ENCODE measurements around the gene DNAAF5. TPM values are rescaled to one million over a fixed set of nuclear protein-coding genes. Genes with fewer than 3 reads are reported as not detected.
"Not testable (repeated sequence)": the region's sequence is repeated elsewhere in the genome, so short reads cannot be mapped to it uniquely, and the experiment has no call there.

DNAAF5 gene
- total RNA-seq, 1 experiment from 2014 or later = 51.2 TPM

DNA sequence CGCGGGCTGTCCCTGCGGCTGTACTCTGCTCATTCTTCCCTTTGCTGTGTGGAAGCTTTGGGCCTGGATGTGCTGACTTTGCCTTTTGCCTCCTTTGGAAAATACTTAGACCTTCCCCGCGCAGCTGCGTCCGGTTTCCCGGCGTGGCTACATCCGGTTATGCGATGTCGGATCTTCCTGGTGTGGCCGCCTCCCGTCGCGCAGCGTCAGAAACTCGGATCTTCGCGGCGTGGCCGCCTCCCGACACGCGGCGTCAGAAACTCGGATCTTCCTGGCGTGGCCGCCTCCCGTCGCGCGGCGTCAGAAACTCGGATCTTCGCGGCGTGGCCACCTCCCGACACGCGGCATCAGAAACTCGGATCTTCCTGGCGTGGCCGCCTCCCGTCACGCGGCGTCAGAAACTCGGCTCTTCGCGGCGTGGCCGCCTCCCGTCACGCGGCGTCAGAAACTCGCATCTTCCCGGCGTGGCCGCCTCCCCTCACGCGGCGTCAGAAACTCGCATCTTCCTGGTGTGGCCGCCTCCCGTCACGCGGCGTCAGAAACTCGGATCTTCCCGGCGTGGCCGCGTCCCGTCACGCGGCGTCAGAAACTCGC is 55.5 kb downstream of the DNAAF5 start:
- no peak for DNase-seq (ENCODE audit: low spot score)

DNA sequence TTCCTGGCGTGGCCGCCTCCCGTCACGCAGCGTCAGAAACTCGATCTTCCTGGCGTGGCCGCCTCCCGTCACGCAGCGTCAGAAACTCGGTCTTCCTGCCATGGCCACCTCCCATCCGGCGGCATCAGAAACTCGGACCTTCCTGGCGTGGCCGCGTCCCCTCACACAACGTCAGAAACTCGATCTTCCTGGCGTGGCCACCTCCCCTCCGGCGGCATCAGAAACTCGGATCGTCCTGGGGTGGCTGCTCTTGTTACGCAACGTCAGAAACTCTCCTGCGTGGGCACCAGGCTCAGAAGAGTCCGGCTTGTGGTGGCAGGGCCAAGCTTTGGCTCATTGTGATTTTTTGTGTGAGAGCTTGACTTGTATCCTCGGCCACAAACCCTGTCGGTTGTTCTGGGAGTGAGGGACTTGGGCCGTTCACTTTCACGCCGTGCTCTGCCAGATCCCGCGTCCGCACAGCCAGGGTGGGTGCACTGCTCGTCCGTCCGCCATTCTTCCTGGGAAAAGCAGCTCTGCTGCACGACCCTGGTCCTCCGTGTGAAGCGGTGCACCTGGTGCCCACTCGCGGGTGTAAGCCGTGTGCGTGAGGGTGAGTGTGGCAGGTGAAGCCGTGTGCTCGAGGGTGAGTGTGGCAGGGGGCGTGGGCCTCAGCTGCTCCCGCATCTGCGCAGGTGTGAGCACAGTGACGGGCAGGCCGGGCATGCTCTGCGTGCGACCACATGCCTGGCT is 56.4 kb downstream of the DNAAF5 start:
- no peak for DNase-seq (ENCODE audit: low spot score)

DNA sequence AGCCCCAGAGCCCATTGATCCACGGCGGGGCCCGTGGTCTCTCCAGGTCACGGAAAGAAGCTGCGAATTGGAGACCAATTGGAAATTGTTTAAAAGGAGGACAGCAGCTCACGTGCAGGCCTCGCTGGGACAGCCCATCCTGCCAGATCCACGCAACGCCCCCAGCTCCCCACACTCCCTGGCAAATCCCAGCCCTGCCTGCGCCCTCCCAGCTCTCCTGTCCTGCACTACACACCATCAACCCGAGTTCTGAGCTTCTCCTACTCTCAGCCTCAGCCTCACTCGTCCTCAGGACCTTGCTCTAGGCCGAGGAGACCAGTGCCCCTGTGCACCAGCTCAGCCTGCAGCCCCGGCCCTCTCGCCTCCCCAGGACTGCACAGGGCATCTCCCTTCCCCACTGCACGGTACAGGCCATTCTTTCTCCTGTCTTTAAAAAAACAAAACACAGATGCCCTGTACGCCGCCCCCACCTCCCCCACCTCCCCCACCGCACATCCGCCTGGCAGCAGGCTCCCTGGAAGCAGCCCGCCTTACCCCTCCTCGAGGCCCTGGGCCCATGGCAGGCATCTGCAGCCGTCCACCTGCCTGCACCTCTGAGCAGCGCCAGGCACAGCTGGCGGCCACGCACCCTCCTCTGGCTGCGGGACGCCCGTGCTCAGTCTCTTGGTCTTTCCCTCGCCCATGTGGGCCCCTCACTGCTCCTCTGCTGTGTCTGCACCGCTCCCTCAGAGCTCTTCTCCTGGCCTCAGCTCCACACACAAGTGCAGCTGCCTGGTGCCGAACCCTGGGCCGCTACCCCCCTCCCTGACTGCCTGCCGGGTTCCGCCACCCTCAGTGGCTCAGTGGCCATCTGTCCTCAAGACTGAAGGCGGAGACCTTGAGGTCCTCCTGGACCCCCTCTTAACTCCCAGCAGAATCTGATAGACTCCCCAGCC is 57.3 kb downstream of the DNAAF5 start:
- no peak for DNase-seq (ENCODE audit: low spot score)

DNA sequence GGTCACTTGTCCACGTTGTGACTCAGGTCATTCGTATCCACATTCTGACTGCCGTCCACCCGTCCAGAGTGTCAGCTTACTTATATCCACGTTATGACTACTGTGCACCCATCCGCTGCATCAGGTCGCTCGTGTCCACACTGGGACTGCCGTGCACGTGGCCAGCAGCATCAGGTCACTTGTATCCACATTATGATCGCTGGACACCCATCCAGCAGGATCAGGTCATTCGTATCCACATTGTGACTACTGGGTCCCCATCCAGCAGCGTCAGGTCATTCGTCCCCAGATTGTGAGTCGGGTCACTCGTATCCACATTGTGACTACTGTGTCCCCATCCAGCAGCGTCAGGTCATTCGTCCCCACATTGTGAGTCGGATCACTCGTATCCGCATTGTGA is 58.5 kb downstream of the DNAAF5 start:
- no peak for DNase-seq (ENCODE audit: low spot score)

DNA sequence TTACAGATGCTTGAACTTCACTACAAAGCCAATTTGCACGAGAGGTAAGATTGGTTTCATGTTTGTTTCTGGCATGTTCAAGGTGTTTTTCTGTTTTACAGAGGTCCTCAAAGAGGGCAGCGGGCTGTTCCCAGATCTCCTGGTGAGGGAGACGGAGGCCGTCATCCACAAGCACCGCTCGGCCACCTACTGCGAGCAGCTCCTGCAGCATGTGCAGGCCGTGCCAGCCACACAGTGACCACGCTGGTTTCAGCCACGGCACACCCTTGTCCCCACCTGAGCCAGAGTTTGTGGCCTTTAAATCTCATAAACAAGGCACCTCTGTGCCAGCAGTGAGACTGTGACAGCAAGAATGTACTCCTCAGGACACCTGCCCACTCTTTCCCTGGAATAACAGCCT is 58.9 kb downstream of the DNAAF5 start:
- DNase-seq (ENCODE audit: low spot score) = no peak

DNA sequence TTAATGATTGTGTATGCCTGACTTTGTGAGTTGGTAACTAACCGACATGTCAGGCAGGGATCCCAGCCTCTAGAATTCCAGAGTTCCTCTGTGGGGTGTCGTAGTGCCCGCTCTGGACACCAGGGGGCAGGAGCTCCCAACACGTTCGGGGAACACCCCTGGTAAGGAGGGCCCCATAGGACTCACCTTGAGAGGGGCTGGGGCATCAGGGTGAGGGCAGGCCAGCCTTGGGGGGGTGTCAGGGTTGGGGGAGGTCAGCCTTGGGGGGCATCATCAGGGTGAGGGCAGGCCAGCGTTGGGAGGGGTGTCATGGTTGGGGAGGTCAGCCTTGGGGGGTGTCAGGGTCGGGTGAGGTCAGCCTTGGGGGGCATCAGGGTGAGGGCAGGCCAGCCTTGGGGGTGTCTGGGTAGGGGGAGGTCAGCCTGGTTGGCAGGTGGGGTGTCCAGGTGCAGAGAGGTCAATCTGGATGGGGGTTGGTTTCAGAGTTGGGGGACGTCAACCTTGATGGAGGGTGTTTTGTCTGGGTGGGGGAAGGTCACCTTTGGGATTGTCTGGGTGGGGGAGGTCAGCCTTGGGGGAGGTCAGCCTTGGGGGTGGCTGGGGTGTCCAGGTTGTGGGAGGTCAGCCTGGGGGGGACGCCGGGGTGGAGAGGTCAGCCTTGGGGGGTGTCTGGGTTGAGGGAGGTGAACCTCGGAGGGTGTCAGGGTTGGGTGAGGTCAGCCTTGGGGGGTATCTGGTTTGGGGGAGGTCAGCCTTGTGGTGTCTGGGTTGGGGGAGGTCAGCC is 60.2 kb downstream of the DNAAF5 start:
- DNase-seq (ENCODE audit: low spot score) = peak; percentile 63

DNA sequence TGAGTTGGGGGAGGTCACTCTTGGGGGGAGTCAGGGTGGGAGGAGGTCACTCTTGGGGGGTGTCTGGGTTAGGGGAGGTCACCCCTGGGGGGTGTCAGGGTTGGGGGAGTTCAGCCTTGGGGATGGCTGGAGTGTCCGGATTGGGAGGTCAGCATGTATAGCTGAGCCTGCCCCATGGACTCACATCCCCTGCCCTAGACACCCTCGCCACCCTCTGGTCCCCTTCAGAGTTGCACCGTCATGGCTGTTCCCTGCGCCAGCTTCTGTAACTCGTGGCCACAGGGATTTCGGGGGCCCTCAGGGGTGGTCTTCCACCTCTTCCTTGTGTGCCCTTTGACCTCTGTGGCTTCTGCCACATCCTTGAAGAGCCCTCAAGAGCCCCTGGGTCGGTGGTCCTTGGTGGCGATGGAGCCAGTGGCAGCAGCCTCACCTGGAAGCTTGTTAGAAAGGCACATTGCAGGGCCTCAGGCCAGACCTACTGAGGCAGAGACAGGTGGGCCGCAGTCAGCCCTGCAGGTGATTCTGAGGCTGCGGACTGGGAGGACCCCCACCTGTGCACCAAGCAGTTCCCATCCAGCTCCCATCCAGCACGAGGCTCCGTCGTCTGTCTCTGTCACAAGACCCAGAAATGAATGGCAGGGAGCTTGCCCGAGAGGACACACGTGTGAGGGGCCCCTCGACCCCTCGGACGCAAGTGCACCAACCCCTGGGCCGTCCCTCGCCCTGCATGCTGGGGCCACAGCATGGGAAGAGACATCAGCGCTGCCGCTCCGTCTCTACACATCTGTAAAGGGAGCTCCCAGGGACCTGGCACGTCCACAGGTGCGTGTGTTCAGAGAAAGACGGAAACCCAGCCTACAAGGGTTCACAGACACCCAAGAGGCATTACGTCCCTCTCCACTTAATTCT is 61.1 kb downstream of the DNAAF5 start:
- no peak for DNase-seq (ENCODE audit: low spot score)

DNA sequence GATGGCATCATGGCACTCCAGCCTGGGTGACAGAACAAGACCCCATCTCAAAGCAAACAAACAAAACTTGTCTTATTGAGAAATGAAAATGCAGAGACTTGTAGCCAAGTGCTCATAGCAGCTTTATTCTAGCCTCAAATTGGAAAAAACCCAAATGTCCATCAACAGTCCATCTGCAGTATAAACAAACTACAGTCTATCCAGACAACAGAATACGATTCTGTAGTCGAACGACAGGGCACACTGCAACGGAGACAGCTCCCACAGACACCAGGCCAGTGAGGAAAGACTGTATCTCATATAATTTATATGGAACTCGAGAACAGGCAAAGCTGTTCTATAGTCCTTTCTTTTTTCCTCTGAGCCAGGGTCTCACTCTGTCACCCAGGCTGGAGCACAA is 65.0 kb downstream of the DNAAF5 start:
- no peak for DNase-seq (ENCODE audit: low spot score)

DNA sequence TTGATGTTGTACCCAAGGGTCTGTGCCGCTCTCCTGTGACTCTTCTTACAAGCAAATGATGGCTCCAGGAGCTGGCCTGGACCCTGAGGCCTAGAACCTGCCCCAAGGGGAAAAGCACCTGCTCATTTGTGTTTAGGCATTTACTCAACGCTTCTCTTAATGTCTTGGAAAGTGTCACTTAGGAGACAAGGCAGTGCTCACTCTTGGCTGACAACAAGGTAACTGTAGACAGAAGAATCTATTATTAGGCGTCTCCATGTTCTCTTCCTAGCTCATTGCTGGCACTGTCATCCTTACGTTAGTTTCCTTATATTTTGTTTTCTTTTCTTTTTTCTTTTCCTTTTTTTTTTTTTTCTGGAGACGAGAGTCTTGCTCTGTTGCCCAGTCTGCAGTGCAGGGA is 67.7 kb downstream of the DNAAF5 start:
- no peak for DNase-seq (ENCODE audit: low spot score)

DNA sequence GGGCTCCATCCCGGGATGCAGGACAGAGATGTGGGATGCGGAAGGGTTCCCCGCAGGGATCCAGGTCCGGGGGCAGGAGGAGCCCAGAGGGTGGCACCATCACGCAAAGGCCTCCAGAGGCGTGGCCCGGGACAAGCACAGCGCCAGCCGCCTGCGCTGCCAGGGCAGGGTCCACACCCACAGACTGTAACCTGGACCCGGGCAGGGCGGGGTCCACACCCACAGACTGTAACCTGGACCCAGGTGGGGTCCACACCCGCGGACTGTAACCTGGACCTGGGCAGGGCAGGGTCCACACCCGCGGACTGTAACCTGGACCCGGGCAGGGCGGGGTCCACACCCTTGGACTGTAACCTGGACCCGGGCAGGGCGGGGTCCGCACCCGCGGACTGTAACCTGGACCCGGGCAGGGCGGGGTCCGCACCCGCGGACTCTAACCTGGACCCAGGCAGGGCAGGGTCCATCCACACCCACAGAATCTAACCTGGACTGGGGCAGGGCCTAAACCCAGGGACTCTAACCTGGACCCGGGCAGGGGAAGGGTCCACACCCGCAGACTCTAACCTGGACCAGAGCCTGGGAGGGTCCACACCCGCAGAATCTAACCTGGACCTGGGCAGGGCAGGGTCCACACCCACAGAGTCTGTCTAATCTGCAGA is 68.3 kb downstream of the DNAAF5 start:
- no peak for DNase-seq (ENCODE audit: low spot score)

DNA sequence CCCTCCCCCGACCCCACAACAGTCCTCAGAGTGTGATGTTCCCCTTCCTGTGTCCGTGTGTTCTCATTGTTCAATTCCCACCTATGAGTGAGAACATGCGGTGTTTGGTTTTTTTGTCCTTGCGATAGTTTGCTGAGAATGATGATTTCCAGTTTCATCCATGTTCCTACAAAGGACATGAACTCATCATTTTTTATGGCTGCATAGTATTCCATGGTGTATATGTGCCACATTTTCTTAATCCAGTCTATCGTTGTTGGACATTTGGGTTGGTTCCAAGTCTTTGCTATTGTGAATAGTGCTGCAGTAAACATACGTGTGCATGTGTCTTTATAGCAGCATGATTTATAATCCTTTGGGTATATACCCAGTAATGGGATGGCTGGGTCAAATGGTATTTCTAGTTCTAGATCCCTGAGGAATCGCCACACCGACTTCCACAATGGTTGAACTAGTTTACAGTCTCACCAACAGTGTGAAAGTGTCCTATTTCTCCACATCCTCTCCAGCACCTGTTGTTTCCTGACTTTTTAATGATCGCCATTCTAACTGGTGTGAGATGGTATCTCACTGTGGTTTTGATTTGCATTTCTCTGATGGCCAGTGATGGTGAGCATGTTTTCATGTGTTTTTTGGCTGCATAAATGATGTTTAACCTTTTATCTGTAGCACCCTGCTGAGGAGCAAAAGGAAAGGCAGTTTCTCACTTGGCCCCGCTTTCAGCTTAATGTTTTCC is 70.1 kb downstream of the DNAAF5 start:
- not testable (repeated sequence) for DNase-seq (ENCODE audit: low spot score)

DNA sequence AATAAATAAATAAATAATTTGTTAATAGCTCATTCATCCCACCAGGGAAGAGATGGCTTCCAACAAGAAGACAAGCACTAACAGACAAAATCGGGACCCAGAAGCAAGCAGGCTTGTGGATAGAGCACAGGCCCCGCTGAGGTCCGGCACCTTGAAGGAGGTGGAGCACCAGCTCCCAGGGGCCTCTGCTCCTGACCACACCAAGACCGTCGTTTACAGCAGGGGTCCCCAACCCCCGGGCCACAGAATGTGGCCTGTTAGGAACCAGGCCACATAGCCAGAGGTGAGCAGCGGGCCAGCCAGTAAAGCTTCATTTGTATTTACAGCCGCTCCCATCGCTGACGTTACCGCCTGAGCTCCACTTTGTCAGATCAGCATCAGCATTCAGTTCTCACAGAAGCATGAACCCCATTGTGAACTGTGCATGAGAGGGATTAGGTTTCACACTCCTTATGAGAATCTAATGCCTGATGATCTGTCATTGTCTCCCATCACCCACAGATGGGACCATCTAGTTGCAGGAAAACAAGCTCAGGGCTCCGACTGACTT is 72.5 kb downstream of the DNAAF5 start:
- DNase-seq (ENCODE audit: low spot score) = no peak

DNA sequence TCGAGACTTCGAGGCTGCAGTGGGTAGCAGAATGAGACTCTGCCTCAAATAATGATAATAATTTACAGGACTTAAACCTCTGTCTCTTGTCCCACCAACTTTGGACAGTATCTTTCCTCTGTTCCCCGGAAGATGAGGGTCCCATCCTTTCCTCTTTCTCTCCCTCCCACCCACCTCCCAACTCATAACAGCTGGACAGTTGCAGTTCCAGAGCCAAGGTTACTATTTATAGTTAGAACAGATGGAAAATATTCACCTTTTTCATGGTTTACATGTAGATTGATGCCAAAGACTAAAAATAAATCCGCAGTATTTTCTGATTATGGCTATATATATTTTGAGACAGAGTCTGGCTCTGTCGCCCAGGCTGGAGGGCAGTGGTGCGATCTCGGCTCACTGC is 74.2 kb downstream of the DNAAF5 start:
- no peak for DNase-seq (ENCODE audit: low spot score)

DNA sequence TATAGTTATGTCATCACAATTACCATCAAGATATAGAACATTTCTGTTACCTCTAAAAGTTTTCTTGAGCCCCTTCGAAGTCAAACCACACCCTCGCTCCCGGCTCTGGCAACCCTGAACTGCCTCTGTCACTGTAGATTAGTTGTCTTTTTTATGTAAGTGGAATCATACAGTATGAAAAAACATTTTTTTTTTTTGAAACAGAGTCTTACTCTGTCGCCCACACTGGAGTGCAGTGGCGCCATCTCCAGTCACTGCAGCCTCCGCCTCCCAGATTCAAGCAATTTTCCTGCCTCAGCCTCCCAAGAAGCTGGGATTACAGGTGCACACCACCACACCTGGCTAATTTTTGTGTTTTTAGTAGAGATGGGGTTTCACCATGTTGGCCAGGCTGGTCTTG is 74.9 kb downstream of the DNAAF5 start:
- DNase-seq (ENCODE audit: low spot score) = not testable (repeated sequence)

DNA sequence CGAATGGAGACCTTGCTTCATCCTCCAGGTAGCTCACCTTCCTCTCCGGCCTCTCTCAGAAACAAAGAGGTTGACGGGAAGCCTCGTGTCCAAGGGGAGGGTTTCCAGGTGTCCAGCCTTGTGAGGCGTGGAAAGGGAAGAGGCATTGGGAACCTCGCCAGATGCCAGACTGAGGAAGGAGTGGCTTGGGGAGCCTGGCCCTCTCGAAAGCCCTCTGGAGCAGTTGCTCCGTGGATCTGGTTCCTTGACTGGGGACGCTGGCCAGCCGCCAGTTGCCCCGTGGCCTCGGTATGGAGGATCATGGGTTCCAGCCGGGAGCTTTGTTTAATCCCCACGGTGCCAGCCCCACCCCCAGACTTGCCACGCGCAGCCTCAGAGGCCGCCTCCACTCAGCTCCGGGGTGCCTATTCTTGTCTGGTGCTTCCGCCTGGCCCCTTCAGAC is 75.5 kb downstream of the DNAAF5 start:
- DNase-seq (ENCODE audit: low spot score) = no peak

DNA sequence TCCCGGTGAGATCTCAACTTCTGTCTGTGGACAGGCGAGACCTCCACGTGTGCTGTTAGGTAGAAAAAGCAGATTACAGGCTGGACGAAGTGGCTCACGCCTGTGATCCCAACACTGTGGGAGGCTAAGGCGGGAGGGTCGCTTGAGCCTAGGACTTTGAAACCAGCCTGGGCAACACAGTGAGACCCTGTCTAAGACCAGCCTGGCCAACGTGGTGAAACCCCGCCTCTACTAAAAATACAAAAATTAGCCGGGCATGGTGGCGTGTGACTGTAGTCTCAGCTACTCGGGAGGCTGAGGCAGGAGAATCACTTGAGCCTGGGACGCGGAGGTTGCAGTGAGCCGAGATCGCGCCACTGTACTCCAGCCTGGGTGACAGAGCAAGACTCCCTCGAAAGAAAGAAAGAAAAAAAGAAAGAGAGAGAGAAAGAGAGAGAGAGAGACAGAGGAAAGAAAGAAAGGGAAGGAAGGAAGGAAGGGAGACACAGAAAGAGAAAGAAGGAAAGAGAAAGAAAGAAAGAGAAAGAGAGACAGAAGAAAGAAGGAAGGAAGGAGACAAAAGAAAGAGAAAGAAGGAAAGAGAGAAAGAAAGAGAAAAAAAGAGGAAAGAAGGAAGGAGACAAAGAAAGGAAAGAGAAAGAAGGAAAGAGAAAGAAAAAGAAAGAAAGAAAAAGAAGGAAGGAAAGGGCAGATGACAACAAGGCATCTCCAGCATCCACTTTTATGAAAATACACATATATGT is 76.2 kb downstream of the DNAAF5 start:
- DNase-seq (ENCODE audit: low spot score) = no peak

DNA sequence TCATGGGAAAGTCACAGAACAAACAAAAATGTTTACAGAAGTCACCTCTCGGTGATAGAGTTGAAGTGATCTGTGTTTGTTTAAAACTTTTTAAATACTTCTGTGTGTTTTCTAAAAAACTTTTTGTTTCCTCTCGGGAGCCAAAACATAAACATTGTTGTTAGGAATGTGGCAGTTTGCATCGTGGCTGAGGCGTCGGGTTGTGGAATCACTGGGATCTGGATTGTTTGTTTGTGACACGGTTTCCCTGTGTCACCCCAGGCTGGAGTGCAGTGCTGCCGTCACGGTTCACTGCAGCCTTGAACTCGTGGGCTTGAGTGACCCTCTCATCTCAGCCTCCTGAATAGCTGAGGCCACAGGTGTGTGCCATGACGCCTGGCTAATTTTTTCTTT is 76.7 kb downstream of the DNAAF5 start:
- no peak for DNase-seq (ENCODE audit: low spot score)

DNA sequence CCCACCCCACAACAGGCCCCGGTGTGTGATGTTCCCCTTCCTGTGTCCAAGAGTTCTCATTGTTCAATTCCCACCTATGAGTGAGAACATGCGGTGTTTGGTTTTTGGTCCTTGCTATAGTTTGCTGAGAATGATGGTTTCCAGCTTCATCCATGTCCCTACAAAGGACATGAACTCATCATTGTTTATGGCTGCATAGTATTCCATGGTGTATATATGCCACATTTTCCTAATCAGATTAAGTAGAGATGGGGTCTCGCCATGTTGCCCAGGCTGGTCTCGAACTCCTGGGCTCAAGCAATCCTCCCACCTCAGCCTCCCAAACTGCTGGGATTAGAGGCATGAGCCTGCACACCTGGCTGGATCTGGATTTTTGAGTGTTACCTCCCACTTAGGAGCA is 77.3 kb downstream of the DNAAF5 start:
- not testable (repeated sequence) for DNase-seq (ENCODE audit: low spot score)

Measured in H4 (cell line).